ENCODE results near the gene RAB44. TPM values are rescaled to one million over a fixed set of nuclear protein-coding genes. Genes with fewer than 3 reads are reported as not detected.
A peak's percentile ranks its signal among the peaks of the same experiment; 100 is the strongest.

The RAB44 gene
- polyA plus RNA-seq, 4 donors: 0.07 to 0.22 (median 0.18) TPM; not detected in 1

- H3K27ac ChIP-seq (ENCODE audit: low read depth in 1 of 3, low read length in 2 of 3): no peak overlapping the region
- DNase-seq: no peak
- H3K4me3 ChIP-seq (ENCODE audit: low read depth in 1 of 3, low read length in 3 of 3): no peak overlapping the region
- no peaks in the 10 kb centered on the region for H3K36me3 ChIP-seq (ENCODE audit: control insufficient read depth in 3 of 3, insufficient read depth in 2 of 3, low read depth in 1 of 3, low read length in 3 of 3)
- H3K9me3 ChIP-seq (ENCODE audit: control insufficient read depth in 2 of 2, insufficient read depth in 1 of 2, low read depth in 1 of 2, low read length in 1 of 2): no peaks in the 10 kb centered on the region
- peaks cover 0 to 41% (median 0%) of the 10 kb centered on the region in 3 donors for H3K4me1 ChIP-seq (ENCODE audit: control insufficient read depth in 3 of 3, insufficient read depth in 2 of 3, low read depth in 1 of 3, low read length in 2 of 3)
- H3K27me3 ChIP-seq (ENCODE audit: control insufficient read depth in 3 of 3, insufficient read depth in 3 of 3, low read length in 3 of 3): peaks cover 0 to 2% (median 0%) of the 10 kb centered on the region in 3 donors
- 75 to 89% (median 87%) methylated on average over 5 of the region's 5 CpGs for WGBS, 3 donors
- no peak for FAIRE-seq
These were observed 41.2 kb upstream of the RAB44 start for GRCh38 chr6:36656441-36656840.

GRCh38 chr6:36657271-36657670 is 40.4 kb upstream of the RAB44 start:
- Histone ChIP-seq H3K4me3 (ENCODE audit: low read depth in 1 of 3, low read length in 3 of 3) (no peak overlapping the region), H3K36me3 (ENCODE audit: control insufficient read depth in 3 of 3, insufficient read depth in 2 of 3, low read depth in 1 of 3, low read length in 3 of 3) (no peaks in the 10 kb centered on the region), H3K27me3 (ENCODE audit: control insufficient read depth in 3 of 3, insufficient read depth in 3 of 3, low read length in 3 of 3) (peaks cover 0 to 2% (median 0%) of the 10 kb centered on the region in 3 donors), H3K4me1 (ENCODE audit: control insufficient read depth in 3 of 3, insufficient read depth in 2 of 3, low read depth in 1 of 3, low read length in 2 of 3) (peaks cover 0 to 32% (median 0%) of the 10 kb centered on the region in 3 donors), H3K27ac (ENCODE audit: low read depth in 1 of 3, low read length in 2 of 3) (no peak overlapping the region), H3K9me3 (ENCODE audit: control insufficient read depth in 2 of 2, insufficient read depth in 1 of 2, low read depth in 1 of 2, low read length in 1 of 2) (no peaks in the 10 kb centered on the region)
- FAIRE-seq (no peak), DNase-seq (no peak)
- 85 to 100% (median 97%) methylated on average over 1 of the region's 1 CpG for WGBS, 3 donors

GRCh38 chr6:36657942-36658544 is 39.6 kb upstream of the RAB44 start:
- Histone ChIP-seq H3K4me3 (ENCODE audit: low read depth in 1 of 3, low read length in 3 of 3) (no peak overlapping the region), H3K36me3 (ENCODE audit: control insufficient read depth in 3 of 3, insufficient read depth in 2 of 3, low read depth in 1 of 3, low read length in 3 of 3) (no peaks in the 10 kb centered on the region), H3K27ac (ENCODE audit: low read depth in 1 of 3, low read length in 2 of 3) (no peak overlapping the region), H3K9me3 (ENCODE audit: control insufficient read depth in 2 of 2, insufficient read depth in 1 of 2, low read depth in 1 of 2, low read length in 1 of 2) (no peaks in the 10 kb centered on the region), H3K27me3 (ENCODE audit: control insufficient read depth in 3 of 3, insufficient read depth in 3 of 3, low read length in 3 of 3) (peaks cover 0 to 2% (median 0%) of the 10 kb centered on the region in 3 donors), H3K4me1 (ENCODE audit: control insufficient read depth in 3 of 3, insufficient read depth in 2 of 3, low read depth in 1 of 3, low read length in 2 of 3) (peaks cover 0 to 32% (median 0%) of the 10 kb centered on the region in 3 donors)
- FAIRE-seq: no peak
- WGBS, 3 donors: 59 to 79% (median 78%) methylated on average over 1 of the region's 1 CpG
- no peak for DNase-seq

- WGBS, 3 donors: 60 to 84% (median 62%) methylated on average over 1 of the region's 1 CpG
- FAIRE-seq (no peak), DNase-seq (no peak)
- no peaks in the 10 kb centered on the region for H3K9me3 ChIP-seq (ENCODE audit: control insufficient read depth in 2 of 2, insufficient read depth in 1 of 2, low read depth in 1 of 2, low read length in 1 of 2)
- peaks cover 0 to 2% (median 0%) of the 10 kb centered on the region in 3 donors for H3K27me3 ChIP-seq (ENCODE audit: control insufficient read depth in 3 of 3, insufficient read depth in 3 of 3, low read length in 3 of 3)
- peaks cover 0 to 28% (median 0%) of the 10 kb centered on the region in 3 donors for H3K4me1 ChIP-seq (ENCODE audit: control insufficient read depth in 3 of 3, insufficient read depth in 2 of 3, low read depth in 1 of 3, low read length in 2 of 3)
- H3K27ac ChIP-seq (ENCODE audit: low read depth in 1 of 3, low read length in 2 of 3): no peak overlapping the region
- H3K36me3 ChIP-seq (ENCODE audit: control insufficient read depth in 3 of 3, insufficient read depth in 2 of 3, low read depth in 1 of 3, low read length in 3 of 3): no peaks in the 10 kb centered on the region
- H3K4me3 ChIP-seq (ENCODE audit: low read depth in 1 of 3, low read length in 3 of 3): no peak overlapping the region
These were observed 38.4 kb upstream of the RAB44 start for GRCh38 chr6:36659271-36659670.

GRCh38 chr6:36660771-36661471 is 36.7 kb upstream of the RAB44 start:
- H3K27me3 ChIP-seq (ENCODE audit: control insufficient read depth in 3 of 3, insufficient read depth in 3 of 3, low read length in 3 of 3): peaks cover 0 to 2% (median 0%) of the 10 kb centered on the region in 3 donors
- H3K4me1 ChIP-seq (ENCODE audit: control insufficient read depth in 3 of 3, insufficient read depth in 2 of 3, low read depth in 1 of 3, low read length in 2 of 3): peaks cover 0 to 23% (median 0%) of the 10 kb centered on the region in 3 donors
- 23 to 27% (median 26%) methylated on average over 44 of the region's 44 CpGs for WGBS, 3 donors
- DNase-seq: peak; percentile 62 to 78
- no peak for FAIRE-seq
- H3K27ac ChIP-seq (ENCODE audit: low read depth in 1 of 3, low read length in 2 of 3): no peak overlapping the region
- H3K36me3 ChIP-seq (ENCODE audit: control insufficient read depth in 3 of 3, insufficient read depth in 2 of 3, low read depth in 1 of 3, low read length in 3 of 3): no peaks in the 10 kb centered on the region
- peak overlapping the region in 2 of 3 donors; percentile 13 to 22 for H3K4me3 ChIP-seq (ENCODE audit: low read depth in 1 of 3, low read length in 3 of 3)
- no peaks in the 10 kb centered on the region for H3K9me3 ChIP-seq (ENCODE audit: control insufficient read depth in 2 of 2, insufficient read depth in 1 of 2, low read depth in 1 of 2, low read length in 1 of 2)

GRCh38 chr6:36662380-36662779 is 35.2 kb upstream of the RAB44 start:
- 25 to 75% (median 41%) methylated on average over 5 of the region's 5 CpGs for WGBS, 3 donors
- FAIRE-seq (no peak), DNase-seq (no peak)
- Histone ChIP-seq H3K9me3 (ENCODE audit: control insufficient read depth in 2 of 2, insufficient read depth in 1 of 2, low read depth in 1 of 2, low read length in 1 of 2) (no peaks in the 10 kb centered on the region), H3K36me3 (ENCODE audit: control insufficient read depth in 3 of 3, insufficient read depth in 2 of 3, low read depth in 1 of 3, low read length in 3 of 3) (no peaks in the 10 kb centered on the region), H3K4me3 (ENCODE audit: low read depth in 1 of 3, low read length in 3 of 3) (no peak overlapping the region), H3K27me3 (ENCODE audit: control insufficient read depth in 3 of 3, insufficient read depth in 3 of 3, low read length in 3 of 3) (peaks cover 0 to 2% (median 0%) of the 10 kb centered on the region in 3 donors), H3K27ac (ENCODE audit: low read depth in 1 of 3, low read length in 2 of 3) (no peak overlapping the region), H3K4me1 (ENCODE audit: control insufficient read depth in 3 of 3, insufficient read depth in 2 of 3, low read depth in 1 of 3, low read length in 2 of 3) (peaks cover 0 to 28% (median 0%) of the 10 kb centered on the region in 3 donors)

- Histone ChIP-seq H3K4me3 (ENCODE audit: low read depth in 1 of 3, low read length in 3 of 3) (no peak overlapping the region), H3K36me3 (ENCODE audit: control insufficient read depth in 3 of 3, insufficient read depth in 2 of 3, low read depth in 1 of 3, low read length in 3 of 3) (no peaks in the 10 kb centered on the region), H3K27me3 (ENCODE audit: control insufficient read depth in 3 of 3, insufficient read depth in 3 of 3, low read length in 3 of 3) (peaks cover 0 to 2% (median 0%) of the 10 kb centered on the region in 3 donors), H3K27ac (ENCODE audit: low read depth in 1 of 3, low read length in 2 of 3) (no peak overlapping the region), H3K4me1 (ENCODE audit: control insufficient read depth in 3 of 3, insufficient read depth in 2 of 3, low read depth in 1 of 3, low read length in 2 of 3) (peaks cover 0 to 25% (median 0%) of the 10 kb centered on the region in 3 donors), H3K9me3 (ENCODE audit: control insufficient read depth in 2 of 2, insufficient read depth in 1 of 2, low read depth in 1 of 2, low read length in 1 of 2) (no peaks in the 10 kb centered on the region)
- FAIRE-seq (no peak), DNase-seq (peak; percentile 71 to 75)
- 9 to 61% (median 28%) methylated on average over 6 of the region's 6 CpGs for WGBS, 3 donors
These were observed 34.8 kb upstream of the RAB44 start for GRCh38 chr6:36662827-36663256.

GRCh38 chr6:36663504-36664446 is 33.9 kb upstream of the RAB44 start:
- WGBS, 3 donors: 61 to 64% (median 62%) methylated on average over 4 of the region's 4 CpGs
- FAIRE-seq (no peak), DNase-seq (peak in 1 of 2 donors; percentile 51)
- Histone ChIP-seq H3K36me3 (ENCODE audit: control insufficient read depth in 3 of 3, insufficient read depth in 2 of 3, low read depth in 1 of 3, low read length in 3 of 3) (no peaks in the 10 kb centered on the region), H3K4me1 (ENCODE audit: control insufficient read depth in 3 of 3, insufficient read depth in 2 of 3, low read depth in 1 of 3, low read length in 2 of 3) (peaks cover 0 to 25% (median 0%) of the 10 kb centered on the region in 3 donors), H3K4me3 (ENCODE audit: low read depth in 1 of 3, low read length in 3 of 3) (no peak overlapping the region), H3K9me3 (ENCODE audit: control insufficient read depth in 2 of 2, insufficient read depth in 1 of 2, low read depth in 1 of 2, low read length in 1 of 2) (no peaks in the 10 kb centered on the region), H3K27ac (ENCODE audit: low read depth in 1 of 3, low read length in 2 of 3) (no peak overlapping the region), H3K27me3 (ENCODE audit: control insufficient read depth in 3 of 3, insufficient read depth in 3 of 3, low read length in 3 of 3) (peaks cover 0 to 2% (median 0%) of the 10 kb centered on the region in 3 donors)

All from small intestine (tissue), 7 donors.